GM12874 (cell line): ENCODE results near the gene EVC2.

Source experiments
- CTCF ChIP-seq: IDR thresholded peaks from 2 replicates; pipeline ENCODE4 v1.5.1; 2011; ENCODE audit warnings: low read depth, mild to moderate bottlenecking, control low read depth, low read length, moderate library complexity; ENCODE audit not compliant: insufficient read depth

EVC2 gene

GRCh38 chr4:5647351-5647750 is 61.0 kb downstream of the EVC2 start:
- TF ChIP-seq CTCF, result no peak

- TF ChIP-seq CTCF, result no peak
These were observed 68.3 kb downstream of the EVC2 start for GRCh38 chr4:5640096-5640495.

GRCh38 chr4:5639556-5639955 is 68.8 kb downstream of the EVC2 start:
- TF ChIP-seq CTCF, result no peak

DNA sequence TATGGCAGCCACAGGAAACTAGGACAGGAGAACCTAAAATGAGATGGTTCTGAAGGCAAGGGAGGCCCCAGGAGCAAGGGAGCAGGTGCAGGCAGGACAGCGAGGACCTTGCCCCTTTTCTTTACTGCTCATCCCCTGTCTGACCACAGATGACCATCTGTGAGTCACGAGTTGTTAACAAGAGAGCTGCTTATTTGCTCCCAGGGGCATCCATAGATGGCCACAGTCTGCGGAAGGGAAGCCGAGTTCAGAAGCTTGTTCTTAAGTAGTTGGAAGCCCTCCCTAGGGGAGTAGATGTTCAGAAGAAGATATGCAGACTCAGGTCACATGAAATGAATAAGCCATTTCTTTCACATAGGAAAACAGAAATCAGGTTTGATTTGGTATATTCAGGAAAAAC is 69.4 kb downstream of the EVC2 start:
- no peak for TF ChIP-seq CTCF

- no peak for TF ChIP-seq CTCF
These were observed 70.0 kb downstream of the EVC2 start for GRCh38 chr4:5638316-5638715.

DNA sequence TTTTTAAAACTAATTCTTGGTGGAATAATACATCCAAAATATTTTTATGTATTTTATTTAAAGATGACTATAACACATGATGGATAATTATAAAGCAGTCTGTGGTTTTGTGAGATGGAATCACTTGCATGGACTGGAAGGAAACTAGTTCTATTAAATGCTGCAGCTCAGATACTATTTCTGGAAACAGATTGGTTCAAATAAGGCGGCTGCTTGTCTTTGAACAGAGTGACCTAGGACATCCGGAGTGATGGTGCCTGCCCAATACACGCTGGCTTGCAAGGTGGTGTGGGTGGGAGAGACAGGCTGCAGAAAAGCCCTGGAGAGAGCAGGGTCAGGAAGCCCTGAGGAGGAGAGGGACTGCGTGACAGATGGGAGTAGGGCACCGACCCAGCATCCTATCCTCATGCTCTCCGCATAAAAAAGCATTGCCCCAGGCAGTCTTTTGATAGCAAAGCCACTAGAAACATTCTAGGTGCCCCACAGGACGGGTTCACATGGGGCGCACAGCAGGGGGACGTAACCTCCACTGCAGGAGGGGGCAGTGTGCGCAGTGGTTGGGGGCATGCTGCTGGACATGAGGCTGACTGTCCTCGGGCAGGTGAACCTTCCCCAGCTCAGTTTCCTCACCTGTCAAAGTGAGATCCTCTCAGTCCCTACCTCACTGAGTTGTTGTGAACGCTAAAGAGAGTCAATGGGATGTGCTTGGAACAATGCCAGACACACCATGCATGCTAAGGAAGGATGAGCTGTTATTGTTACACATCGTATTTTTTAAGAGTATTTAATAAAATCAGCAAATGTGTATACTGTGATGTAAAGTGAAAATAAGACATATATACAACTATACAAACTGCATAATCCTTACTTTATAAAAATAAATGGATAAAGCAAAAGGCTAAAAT is 71.3 kb downstream of the EVC2 start:
- TF ChIP-seq CTCF, result no peak

DNA sequence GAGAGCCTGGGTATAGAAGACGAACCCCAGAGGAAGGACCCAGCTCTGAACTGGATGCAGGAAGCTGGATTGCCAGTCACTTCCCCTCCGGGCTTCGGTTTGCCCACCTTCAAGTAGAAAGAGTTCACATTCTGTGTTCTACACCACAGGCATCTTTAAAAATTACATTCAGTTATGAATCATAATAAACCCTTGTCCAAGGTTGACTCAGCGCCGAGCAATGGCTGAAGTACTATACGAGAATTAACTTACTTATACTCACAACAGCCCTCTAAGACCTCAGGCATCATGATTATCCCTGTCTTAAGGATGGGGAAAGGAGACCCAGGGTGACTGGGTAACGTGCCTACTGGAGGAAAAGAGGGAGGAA is 72.5 kb downstream of the EVC2 start:
- no peak for TF ChIP-seq CTCF
